CD4-positive, alpha-beta T cell treated with Interleukin-17A for 1 hour (primary cell): ENCODE measurements around the gene PARD3.

Source experiments
- DNase-seq: peaks from one replicate; pipeline ENCODE4 v3.0.0-alpha.2; 2020

PARD3 gene

DNA sequence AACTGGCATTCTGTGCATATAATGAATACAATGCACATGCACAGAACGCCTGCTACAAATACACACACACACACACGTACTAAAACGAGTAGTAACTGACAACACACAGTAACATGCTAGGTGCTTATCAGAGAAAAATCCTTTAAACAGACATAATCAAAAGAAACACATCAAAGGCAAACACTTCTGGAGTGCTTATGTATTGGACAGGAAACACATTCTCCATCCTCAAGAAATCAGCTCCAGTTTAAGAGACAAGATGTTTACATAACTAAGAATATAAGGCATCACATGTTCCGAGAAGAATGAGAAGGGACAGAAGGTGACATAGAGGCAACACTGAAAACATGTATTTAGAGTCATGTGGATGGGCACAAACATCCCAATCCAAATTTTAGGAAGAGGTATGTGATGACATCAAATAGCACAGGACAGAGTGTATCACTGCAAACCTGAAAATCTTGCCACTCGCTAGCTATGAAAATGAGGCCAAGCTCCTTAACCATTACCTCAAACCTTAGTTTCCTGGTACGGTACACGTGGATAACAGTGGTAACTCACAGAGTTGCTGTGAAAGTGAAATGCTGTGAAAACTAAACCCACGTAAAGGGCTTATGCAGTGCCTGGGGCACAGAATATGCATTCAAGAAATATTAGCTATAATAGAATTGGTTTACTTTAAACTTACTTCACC lies 619.6 kb downstream of the PARD3 start:
- DNase-seq = no peak

DNA sequence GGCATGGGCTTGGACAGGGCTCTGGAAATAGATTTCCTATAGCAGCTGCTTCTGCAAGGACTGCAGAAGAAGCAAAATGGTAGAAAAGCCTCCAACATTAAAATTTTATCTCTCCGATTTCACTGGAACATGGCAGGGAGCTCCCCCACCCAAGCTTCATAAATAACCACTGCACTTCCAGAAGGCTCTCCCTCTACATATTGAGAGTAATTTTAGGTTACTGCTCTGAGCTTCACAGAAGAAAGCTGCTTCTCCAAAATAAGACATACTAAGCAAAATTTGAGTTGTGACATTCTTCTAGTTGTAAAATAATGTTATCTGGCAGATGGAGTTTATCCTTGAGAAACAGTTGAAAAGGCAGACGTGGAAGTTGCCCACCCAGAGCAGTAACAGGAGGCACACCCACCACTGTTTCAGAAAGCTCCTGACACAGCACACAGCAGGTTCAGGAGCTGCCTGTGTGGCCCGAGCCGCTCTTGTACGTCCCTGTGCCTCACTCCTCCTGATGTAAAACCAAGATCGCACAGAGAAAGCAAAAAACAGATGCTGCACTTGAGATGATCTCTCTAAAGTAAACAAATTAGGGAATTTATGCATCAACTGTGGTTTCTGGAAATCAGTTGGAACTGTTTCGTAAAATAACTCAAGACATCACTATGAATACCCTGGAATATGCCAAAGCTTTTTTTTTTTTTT lies 621.0 kb downstream of the PARD3 start:
- no peak for DNase-seq

DNA sequence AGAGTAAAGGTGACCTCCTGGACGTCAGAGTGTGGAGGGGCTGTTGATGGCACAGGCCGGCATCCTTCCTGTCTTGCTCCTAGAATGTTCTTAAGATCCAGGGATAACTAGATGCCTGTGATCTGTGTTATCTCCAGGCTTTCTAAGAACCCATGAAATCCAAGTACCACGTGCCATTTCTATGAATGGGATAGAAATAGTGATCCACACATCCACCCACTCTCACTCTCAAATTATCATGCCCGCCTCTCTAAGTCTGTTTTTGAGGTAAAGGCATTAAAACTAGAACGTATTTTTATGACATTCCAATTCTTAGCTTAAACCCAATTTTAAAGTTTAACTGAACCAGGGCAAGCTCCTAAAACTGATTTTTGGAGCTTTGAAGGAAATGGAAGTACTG lies 622.5 kb downstream of the PARD3 start:
- no peak for DNase-seq

DNA sequence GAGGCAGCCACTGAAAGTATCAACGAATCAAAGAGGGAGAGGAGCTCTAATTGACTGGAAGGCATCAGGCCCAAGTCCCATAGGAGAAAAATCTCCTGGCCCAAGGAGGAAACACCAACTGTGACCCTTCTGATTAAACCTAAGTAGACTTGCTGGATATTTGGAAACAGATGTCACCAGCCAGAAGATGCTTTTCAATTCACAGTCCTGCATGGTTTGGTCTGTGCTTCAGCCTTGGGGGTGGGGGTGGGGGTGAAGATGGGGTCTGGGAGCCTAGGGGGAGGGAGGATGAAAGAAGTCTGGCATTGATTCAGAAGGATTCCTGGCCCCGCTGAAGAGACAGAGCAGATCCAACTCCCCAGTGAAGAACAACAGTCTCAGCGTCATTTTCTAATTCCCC lies 623.7 kb downstream of the PARD3 start:
- no peak for DNase-seq

DNA sequence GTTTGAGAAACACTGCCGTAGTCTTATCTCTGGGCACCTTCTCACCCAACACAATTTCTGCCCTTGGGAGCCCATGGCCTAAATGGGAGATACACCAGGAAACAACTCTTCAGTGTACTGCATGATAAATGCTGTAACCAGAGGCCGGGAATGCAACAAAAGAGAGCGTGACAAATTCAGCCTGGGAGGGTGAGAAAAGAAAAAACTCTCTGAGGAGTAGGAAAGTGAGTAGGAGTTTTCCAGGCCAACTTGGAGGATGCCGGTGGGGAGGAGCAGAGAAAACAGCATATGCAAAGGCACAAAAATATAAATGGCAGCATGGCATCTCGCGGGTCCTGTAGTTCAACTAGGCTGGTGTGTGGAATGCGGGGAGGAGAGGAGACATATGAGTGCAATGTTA lies 624.5 kb downstream of the PARD3 start:
- no peak for DNase-seq

DNA sequence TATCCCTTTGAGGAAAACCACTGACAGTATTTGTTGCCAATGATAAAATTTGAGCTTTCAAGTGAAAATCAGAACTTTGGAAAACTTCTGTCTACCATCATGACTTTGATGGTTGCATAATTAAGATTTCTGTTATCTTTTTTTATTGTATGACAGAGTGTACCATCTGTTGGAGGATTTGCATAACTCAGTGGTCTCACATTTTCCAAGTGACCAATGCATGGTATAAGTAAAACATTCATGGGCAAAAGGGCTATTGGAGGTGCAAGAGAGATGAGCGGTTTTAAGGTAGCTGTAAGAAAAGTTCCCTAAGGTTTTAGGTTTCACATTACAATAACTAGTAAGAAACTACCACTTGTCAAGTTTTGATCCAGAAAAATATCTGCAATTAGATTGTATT lies 625.3 kb downstream of the PARD3 start:
- no peak for DNase-seq

DNA sequence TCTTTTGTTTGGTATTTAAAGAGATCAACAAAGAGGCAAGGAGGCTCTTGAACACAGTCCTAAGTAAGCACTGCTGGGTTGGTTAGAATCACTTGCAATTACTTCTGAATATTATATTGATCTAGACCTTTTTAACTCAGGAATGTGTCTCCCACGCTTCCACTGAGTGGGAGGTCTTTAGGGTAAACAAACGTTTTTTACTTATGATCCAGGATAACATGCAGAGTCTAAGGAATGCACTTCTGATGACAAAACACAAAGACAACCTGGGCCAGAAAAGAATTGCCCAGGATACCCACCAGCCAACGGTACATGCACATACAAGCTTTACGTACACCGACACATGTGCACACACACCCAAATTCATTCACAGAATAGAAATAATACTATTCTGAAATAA lies 626.9 kb downstream of the PARD3 start:
- no peak for DNase-seq

DNA sequence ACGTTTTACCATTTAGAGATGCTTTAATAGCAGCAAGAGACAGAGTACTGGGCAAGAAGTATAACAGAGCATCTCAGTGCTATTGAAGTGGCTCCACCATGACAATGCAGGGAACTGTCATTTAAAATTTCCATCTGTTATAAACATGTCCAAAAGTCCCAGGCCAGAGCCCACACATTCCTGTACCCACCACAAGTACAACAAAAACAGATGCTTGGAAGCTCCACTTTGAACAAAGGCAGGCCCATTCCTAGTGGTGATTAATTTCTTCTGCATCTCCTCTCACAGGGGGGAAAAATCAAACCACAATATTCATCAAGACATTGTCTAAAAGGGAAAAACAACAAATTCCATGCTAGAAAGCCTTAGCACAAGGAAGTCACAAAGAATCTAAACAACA lies 627.9 kb downstream of the PARD3 start:
- DNase-seq = no peak

DNA sequence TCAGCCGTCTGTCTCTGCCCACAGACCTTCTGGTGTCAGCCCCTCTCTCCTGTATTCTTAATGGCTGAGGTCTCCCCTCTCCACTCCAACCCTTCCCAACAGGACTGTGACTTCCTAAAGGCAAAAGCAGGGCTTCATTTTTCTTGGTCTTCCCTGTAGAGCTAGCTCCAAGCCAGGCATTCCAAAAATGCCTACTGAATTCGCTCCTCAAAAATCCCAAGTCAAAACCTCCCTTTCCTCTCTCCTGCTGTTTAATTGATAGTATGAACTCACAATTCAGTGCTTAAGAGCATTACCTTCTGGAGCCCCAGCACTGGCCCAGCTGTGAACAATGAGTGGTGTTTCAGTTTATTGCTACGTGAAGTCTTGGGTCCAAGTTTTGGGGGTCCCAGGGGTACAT lies 628.4 kb downstream of the PARD3 start:
- no peak for DNase-seq

DNA sequence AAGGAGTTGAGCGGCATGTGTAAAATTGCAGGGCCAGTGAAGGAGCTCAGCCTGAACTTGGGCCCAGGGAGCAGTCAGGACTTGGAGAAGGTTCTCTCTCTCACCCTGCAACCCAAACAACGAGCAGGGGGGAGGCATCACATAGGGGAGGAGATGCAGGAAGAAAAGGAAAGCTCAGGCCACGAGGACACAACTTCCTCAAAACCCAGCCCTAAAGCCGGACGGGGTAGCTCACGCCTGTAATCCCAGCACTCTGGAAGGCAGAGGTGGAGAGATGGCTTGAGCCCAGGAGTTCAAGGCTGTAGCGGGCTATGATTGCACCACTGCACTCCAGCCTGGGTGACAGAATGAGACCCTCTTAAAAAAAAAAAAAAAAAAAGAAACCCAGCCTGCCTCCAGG lies 629.1 kb downstream of the PARD3 start:
- no peak for DNase-seq

DNA sequence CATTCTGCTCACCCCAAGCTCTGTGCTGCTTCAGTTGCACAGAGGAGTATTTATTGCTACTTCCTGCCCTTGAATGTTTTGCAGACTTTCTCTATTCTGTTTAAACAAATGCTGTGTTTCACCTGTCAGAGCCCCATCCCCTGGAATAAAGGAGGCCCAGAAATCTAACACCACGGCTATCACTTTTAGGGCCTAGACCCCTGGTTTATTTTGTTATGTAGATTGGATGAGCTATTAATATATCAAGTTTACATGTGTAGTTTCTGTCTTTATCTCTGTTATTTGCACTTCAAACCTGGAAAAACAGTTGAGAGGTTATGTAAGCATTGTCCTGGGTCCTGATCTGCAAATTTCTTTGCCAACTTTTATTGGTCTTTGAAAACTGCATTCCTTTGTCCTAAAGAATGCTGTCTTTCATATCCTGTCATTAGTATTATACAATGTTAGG lies 630.1 kb downstream of the PARD3 start:
- no peak for DNase-seq

DNA sequence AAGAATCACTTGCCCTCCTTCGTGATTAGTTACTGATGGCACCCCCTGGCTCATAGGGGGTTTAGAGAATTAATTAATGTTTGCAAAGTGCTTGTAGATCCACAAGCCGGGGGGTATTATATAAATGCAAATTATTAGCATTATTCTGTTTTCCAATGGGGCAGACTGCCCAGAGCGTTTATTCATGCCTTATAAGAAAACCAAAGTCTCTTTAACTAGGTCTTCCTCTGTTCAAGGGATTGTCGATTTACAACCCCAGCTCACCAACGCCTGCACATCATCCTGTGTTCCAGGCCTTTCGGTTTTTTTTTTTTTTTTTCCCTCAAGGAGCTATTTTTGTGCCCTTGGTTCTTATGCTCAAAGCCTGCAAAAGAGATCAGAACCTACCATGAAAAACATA lies 630.7 kb downstream of the PARD3 start:
- no peak for DNase-seq

DNA sequence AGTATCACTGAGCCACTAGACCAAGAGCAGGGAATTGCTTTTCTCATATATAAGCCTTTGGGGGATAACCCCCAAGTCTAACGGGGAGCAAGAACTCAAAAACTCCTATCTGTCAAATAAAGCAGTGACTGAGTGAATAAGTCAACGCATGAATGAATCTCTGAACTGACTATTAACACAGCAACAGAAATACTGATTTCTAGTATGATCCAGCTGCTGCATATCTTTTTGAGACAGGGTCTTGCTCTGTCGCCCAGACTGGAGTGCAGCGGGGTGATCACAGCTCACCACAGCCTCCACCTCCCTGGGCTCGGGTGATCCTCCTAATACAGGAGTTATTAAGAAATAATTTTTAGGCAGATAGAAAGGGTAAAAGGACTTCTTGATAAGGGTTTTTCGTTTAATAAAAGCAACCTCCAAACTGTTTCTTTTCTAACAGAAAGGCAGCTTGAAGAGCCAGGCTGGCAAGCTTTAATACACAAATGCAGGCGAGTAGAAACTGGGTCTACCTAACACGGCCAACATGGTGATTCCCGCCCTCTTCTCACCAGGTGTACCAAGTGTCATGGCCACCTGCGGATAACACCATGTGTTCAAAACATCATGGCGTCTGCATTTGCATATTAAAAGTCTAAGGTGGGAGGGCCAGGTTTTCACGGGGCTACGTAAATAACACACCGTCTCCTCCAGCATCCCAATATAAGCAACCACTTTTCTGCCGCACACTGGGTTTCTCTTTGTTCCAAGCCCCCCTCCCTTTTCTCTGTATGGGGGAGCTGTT lies 631.9 kb downstream of the PARD3 start:
- no peak for DNase-seq

DNA sequence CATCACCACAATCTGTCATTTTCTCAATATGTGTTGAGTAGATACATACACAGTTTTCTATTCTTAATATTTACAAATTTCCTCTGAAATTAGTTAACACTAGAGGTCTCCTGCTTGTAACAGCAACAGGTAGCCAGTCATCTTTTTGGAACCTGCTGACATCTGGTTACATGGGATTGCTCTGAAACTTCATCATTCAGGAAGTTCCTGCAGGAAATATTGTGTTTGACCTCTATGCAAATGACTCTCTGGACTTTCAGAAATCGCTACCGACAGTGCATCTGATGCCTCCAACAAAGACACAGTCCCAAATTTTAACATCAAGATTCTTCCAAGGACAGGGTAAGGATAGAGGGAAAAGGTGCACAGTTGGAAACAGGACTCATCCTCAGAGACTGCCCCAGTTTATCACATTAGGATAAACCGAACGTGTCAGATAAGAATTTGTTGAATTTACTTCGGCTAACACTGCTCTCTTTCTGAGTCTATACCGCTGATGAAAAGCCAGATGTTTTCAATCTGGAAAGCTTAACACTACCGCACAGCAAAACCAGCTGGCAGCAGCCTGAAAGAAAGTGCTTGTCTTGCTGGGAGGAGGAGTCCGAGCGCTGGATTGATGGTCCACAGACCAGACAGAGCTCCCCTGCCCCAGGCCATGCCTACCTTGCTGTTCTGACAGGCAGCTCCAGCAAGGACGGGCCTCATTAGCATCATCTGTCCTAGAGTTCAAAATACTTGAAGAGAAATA lies 633.4 kb downstream of the PARD3 start:
- DNase-seq = no peak

DNA sequence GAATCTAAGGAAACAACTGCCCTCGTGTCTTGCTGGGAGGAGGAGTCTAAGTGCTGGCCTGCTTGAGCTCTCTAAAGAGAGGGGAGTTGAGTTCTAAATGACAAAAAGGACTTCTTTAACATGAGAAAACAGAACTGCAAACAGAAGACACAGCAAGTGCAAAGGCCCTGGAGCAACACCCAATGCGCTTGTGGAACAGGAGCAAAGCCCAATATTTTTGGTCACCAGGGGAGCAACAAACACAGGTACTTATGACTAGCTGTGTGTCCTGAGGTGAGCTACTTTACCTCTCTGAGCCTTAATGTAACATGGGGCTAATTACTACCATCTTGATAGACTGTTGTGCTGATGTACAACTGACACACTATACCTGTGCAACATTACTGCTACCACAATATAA lies 634.3 kb downstream of the PARD3 start:
- no peak for DNase-seq

DNA sequence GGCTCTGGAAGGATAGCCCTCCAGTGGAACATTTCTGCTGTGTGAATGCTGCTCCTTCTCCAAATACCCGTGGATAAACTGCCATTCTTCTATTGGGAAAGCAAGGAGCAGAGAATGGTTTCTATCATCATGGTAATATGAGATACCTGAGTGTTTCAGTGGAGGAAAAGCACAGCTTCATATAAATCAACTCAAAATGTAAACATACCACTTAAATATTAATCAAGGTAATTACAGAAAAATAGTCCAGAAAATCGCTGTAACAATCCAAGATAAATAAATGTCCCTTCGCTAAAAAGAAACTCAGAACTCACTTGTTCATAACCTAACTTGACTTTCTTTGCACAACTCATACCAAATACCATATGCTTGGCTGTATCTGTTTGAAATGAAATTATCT lies 635.8 kb downstream of the PARD3 start:
- DNase-seq = no peak

DNA sequence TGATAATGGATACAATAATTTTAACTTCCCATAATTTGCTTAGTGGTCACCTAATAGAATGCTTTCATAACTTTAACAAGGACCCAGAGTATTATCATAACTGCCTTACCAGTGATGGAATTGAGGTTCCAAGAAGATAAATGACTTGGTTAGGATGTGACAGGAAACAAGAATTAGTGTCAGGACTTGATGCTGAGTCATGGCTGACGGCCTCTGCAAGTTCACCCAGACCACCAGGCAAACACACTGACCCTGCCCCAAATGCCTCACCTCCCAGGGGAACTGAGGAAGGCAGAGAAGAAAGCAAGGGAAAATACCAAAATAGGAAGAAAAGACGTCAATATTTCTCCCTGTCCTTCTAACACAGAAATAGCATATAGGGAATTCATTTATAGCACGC lies 636.3 kb downstream of the PARD3 start:
- DNase-seq = no peak

DNA sequence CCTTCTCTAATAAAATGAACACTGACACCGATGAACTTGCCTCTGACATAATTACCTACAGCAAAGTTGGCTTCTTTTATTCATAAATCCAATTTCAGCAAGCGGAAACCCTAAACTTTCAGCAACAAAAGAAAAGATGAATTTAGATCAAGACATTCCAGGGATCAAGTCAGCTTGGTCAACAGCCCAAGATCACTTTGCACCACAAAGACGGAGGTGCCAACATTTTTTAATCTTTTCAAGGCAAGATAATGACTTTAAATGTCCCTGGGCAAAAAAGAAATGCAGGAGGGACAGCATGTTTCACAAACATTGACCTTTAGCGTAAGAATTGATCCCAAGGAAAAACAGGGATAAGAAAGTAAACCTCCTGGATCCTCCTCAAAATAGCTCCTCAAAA lies 636.9 kb downstream of the PARD3 start:
- no peak for DNase-seq

DNA sequence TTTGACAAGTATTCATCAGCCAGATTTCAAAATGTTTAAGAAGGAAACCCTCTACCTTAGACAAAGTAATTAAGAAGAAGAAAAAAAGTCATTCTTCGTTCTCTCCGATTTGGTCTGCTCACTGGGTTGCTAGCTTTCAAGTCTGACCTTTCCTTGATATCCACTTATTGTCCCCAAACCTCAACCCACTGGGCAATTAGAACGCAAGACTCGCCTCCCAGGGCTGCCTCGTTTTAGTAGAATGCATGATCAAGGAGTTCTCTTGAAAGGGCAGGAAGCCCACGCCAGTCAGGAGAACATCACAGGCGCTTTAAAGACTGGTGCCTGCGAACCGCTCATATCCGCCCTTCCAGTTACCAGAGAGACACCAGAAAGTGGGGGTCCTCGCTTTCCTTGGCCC lies 637.7 kb downstream of the PARD3 start:
- DNase-seq = no peak

DNA sequence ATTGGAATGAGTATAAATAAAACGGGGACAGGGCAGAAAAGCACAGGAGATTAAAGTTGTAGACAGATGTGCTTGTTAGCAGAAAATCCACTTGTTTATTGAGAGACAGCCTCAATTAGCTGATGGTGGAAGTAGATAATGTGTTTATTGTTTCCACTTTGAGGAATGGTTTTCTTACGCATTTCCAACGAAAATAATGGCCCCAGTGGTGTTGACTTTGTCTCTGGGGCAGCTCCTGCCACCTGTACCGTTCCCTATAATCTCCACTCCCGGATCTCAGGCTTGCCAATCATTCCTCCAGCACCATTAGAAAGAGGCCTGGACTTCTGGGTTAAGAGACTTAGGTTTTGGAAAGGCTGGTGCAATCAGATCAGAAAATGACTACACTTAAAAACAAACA lies 638.7 kb downstream of the PARD3 start:
- no peak for DNase-seq

DNA sequence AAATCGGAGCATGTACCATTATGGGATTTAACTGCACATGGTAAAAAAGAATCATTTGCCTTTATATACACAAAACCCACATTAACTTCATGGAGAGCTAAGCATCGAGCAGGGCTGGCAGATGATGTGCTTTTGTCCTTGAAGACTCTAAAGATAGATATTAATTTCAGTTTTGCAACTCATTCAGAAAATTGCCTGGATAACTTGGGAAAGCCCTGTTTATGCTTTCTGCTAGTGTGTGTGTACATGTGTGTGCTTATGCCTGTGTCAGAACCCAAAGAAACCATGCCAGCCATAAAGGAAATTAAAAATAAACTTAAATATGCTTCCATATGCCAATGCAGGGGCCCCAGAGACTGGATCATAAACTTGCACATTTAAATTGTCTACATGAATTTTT lies 640.0 kb downstream of the PARD3 start:
- no peak for DNase-seq

DNA sequence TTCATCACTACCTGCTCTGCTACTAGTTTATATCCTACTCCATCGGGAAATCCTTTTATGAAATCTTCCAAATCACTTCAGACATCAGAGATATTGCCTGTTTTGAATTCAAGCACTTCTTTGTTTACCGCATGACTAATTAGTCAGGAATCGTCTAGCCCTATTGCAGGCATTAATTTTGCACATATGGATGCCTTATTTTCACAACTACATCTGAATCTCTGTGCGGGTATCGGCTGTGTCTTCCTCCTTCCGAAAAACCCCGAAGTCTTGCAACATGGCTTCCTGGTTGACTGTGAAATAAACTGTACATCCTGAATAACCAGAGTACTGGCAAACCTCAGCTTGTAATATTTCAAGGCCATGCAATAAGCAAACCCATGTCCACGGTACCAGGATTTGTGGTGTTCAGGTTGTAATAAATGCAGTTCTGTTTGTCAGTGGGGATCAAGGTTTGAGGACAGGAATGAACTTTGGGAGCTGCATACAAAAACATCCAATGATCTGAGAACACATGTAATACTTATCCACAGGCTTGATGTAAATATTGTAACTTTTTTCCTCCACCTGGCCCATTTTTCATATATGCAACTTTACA lies 642.1 kb downstream of the PARD3 start:
- DNase-seq = no peak

DNA sequence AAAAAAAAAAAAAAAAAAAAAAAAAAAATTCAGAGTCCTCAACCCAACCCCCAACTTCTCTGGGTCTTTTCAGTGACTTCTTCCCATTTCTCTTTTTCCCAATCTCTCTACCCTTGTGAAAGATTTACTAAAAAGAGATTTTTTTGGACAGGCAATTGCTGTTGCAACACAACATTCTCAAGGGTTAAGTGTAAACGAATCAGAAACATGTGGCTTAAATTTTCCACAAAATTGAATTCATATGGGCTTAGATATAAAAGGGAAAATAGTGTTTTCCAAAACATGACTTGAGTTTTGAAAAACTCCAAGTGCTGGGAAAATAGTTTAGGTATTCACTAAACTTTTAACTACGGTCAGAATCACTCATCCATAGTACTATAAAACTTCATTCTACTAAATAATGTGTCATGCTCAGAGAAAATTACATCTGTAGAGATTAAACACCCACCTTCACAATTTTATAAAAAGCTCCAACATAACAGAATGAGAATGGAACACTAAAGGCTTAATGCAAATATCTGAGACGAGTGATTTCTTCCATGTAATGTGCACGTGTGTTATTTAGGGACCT lies 643.1 kb downstream of the PARD3 start:
- no peak for DNase-seq
